HEK293T (cell line): Measurements from ENCODE around the gene GANC.

Experiments used
- ARNT ChIP-seq: fragments of 450-650 bp; IDR thresholded peaks from 2 replicates; pipeline ENCODE4 v1.6.1; 2017; ENCODE audit warnings: mild to moderate bottlenecking
- BHLHE40 ChIP-seq: fragments of 450-650 bp; IDR thresholded peaks from 2 replicates; pipeline ENCODE4 v1.6.1; 2016; ENCODE audit warnings: mild to moderate bottlenecking, moderate library complexity, borderline replicate concordance
- FOXK2 ChIP-seq: fragments of 450-650 bp; IDR thresholded peaks from 2 replicates; pipeline ENCODE4 v1.6.1; 2016; ENCODE audit warnings: mild to moderate bottlenecking
- FOXM1 ChIP-seq: fragments of 450-650 bp; IDR thresholded peaks from 2 replicates; pipeline ENCODE4 v1.6.1; 2017; ENCODE audit warnings: mild to moderate bottlenecking, borderline replicate concordance
- HDGF ChIP-seq: fragments of 450-650 bp; IDR thresholded peaks from 2 replicates; pipeline ENCODE4 v1.6.1; 2017; ENCODE audit warnings: antibody characterized with exemption, borderline replicate concordance
- SP1 ChIP-seq: fragments of 450-650 bp; IDR thresholded peaks from 2 replicates; pipeline ENCODE4 v1.6.1; 2017
- TARDBP ChIP-seq: fragments of 450-650 bp; IDR thresholded peaks from 2 replicates; pipeline ENCODE4 v1.6.1; 2016

DNA sequence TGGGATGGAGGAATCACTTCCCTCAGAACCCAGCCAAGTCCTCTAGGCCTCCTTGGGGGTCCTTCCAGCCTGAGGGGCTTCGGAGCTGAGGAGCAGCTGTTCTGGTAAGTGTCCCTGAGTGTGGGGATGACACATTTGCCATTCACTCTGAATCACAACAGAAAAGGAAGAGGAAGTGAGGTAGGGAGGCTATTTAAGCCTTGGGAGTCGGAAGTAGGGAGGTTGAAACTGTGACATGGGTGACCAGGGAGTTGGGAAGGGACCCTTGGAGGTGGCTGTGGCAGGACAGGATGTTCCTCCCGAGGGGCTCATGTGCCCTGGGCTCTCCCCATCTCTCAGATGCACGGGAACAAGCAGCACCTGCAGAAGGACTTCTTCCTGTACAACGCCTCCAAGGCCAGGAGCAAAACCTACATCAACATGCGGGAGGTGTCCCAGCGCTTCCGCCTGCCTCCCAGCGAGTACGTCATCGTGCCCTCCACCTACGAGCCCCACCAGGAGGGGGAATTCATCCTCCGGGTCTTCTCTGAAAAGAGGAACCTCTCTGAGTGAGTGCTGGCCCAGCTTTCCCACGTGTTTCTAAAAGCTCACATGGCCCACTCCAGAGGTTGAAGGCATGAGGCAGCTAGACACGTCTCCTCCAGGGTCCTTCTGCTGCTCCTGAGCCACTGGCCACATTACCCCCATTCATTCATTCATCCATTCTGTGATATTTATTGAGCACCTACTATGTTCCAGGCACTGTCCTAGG, 129.6 kb downstream of the GANC start:
- TF ChIP-seq HDGF (no peak), FOXK2 (no peak), FOXM1 (no peak), SP1 (no peak), TARDBP (no peak), ARNT (no peak), BHLHE40 (no peak)
